ENCODE results near the gene NUP42.
"Not testable (repeated sequence)": the region's sequence is repeated elsewhere in the genome, so short reads cannot be mapped to it uniquely, and the experiment has no call there.

Gene NUP42

GRCh38 chr7:23181684-23182553, at the start of gene NUP42:
Gene NUP42 (plus strand): TSS chr7:23182048. CDS start chr7:23182086, 38 bp downstream.
- DNase-seq, result peak; percentile 99

GRCh38 chr7:23133797-23134196, 48.1 kb upstream of the NUP42 start:
- no peak for DNase-seq

GRCh38 chr7:23135755-23136154, 46.1 kb upstream of the NUP42 start:
- DNase-seq, result no peak

- DNase-seq, result no peak
These were observed 45.6 kb upstream of the NUP42 start for GRCh38 chr7:23136216-23136615.

- no peak for DNase-seq
These were observed 24.2 kb upstream of the NUP42 start for GRCh38 chr7:23157679-23158078.

GRCh38 chr7:23158546-23158945, 23.3 kb upstream of the NUP42 start:
- DNase-seq, result no peak

- DNase-seq, result no peak
These were observed 20.4 kb upstream of the NUP42 start for GRCh38 chr7:23161482-23161881.

GRCh38 chr7:23164846-23165245, 17.0 kb upstream of the NUP42 start:
- DNase-seq, result no peak

- no peak for DNase-seq
These were observed 16.5 kb upstream of the NUP42 start for GRCh38 chr7:23165316-23165715.

GRCh38 chr7:23167691-23168090, 14.2 kb upstream of the NUP42 start:
- DNase-seq, result no peak

GRCh38 chr7:23168111-23168885, 13.6 kb upstream of the NUP42 start:
- DNase-seq, result no peak

GRCh38 chr7:23175938-23176337, 5.9 kb upstream of the NUP42 start:
- peak; percentile 50 to 62 for DNase-seq

GRCh38 chr7:23183279-23184012, 1.6 kb downstream of the NUP42 start:
- DNase-seq, result peak in 1 of 2 donors; percentile 19

- no peak for DNase-seq
These were observed 2.4 kb downstream of the NUP42 start for GRCh38 chr7:23184291-23184690.

GRCh38 chr7:23184709-23185359, 3.0 kb downstream of the NUP42 start:
- peak; percentile 67 to 88 for DNase-seq

GRCh38 chr7:23185980-23186379, 4.1 kb downstream of the NUP42 start:
- no peak for DNase-seq

- DNase-seq, result no peak
These were observed 9.2 kb downstream of the NUP42 start for GRCh38 chr7:23191022-23191421.

GRCh38 chr7:23193650-23194227, 11.9 kb downstream of the NUP42 start:
- not testable (repeated sequence) for DNase-seq

- no peak for DNase-seq
These were observed 14.5 kb downstream of the NUP42 start for GRCh38 chr7:23196306-23196705.

GRCh38 chr7:23197745-23198144, 15.9 kb downstream of the NUP42 start:
- not testable (repeated sequence) for DNase-seq

- DNase-seq, result no peak
These were observed 18.5 kb downstream of the NUP42 start for GRCh38 chr7:23200331-23200730.

- no peak for DNase-seq
These were observed 22.4 kb downstream of the NUP42 start for GRCh38 chr7:23204241-23204640.

Data from inflammatory macrophage treated with lipopolysaccharide for 1 hour (primary cell).